Activated T-cell treated with anti-CD3 and anti-CD28 coated beads, Interleukin-2, amount 50 U/mL, for 4 hours (primary cell): Measurements from ENCODE around the gene ID1. TPM values are rescaled to one million over a fixed set of nuclear protein-coding genes. Genes with fewer than 3 reads are reported as not detected.
"Not testable (repeated sequence)": the region's sequence is repeated elsewhere in the genome, so short reads cannot be mapped to it uniquely, and the experiment has no call there.

Source experiments
- ATAC-seq, 2 donors: fragments of 200-7000 bp; cut with Tn5 transposase; one replicate each; pipeline ENCODE4 v1.10.0; 2021
- DNase-seq: peaks from one replicate; pipeline ENCODE4 v3.0.0-alpha.2; 2020
- H3K27me3 Mint-ChIP-seq: one replicate; pipeline ENCODE4 v1.8.0; 2021; ENCODE audit warnings: low read depth, mixed read lengths
- H3K36me3 Mint-ChIP-seq: one replicate; pipeline ENCODE4 v1.8.0; 2022; ENCODE audit warnings: mixed read lengths; ENCODE audit not compliant: insufficient read depth
- H3K4me1 Mint-ChIP-seq: one replicate; pipeline ENCODE4 v1.8.0; 2021; ENCODE audit warnings: low read depth, mixed read lengths
- H3K4me3 Mint-ChIP-seq: one replicate; pipeline ENCODE4 v1.8.0; 2021; ENCODE audit warnings: mild to moderate bottlenecking, moderate library complexity, mixed read lengths
- H3K9me3 Mint-ChIP-seq: one replicate; pipeline ENCODE4 v1.8.0; 2021; ENCODE audit warnings: mixed read lengths
- total RNA-seq, 3 donors: library from RNA; stranded (reverse); gene quantifications; one replicate each; pipeline ENCODE4 v1.2.1, GENCODE V29; 2021

ID1 gene
- total RNA-seq, 3 donors from 2014 or later = 1.4 to 1.6 (median 1.5) TPM

GRCh38 chr20:31569163-31570020 lies 35.7 kb upstream of the ID1 start:
- Mint-ChIP-seq H3K27me3 (no peaks in the 10 kb centered on the region), H3K4me3 (no peak overlapping the region), H3K36me3 (peaks cover 8% of the 10 kb centered on the region), H3K4me1 (peaks cover 26% of the 10 kb centered on the region), H3K9me3 (no peaks in the 10 kb centered on the region)
- DNase-seq (peak; percentile 59), ATAC-seq (peak; percentile 22 to 25)

- ATAC-seq (no peak), DNase-seq (no peak)
- Mint-ChIP-seq H3K4me3 (no peak overlapping the region), H3K36me3 (peaks cover 5% of the 10 kb centered on the region), H3K4me1 (peaks cover 26% of the 10 kb centered on the region), H3K9me3 (no peaks in the 10 kb centered on the region), H3K27me3 (no peaks in the 10 kb centered on the region)
These were observed 35.0 kb upstream of the ID1 start for GRCh38 chr20:31570021-31570463.

GRCh38 chr20:31570735-31571617 lies 34.1 kb upstream of the ID1 start:
- ATAC-seq (no peak), DNase-seq (no peak)
- no peaks in the 10 kb centered on the region for H3K27me3 Mint-ChIP-seq

GRCh38 chr20:31572042-31572700 lies 32.9 kb upstream of the ID1 start:
- H3K4me1 Mint-ChIP-seq = peaks cover 19% of the 10 kb centered on the region
- ATAC-seq = peak; percentile 2 to 4
- H3K9me3 Mint-ChIP-seq = no peaks in the 10 kb centered on the region
- H3K27me3 Mint-ChIP-seq = no peaks in the 10 kb centered on the region
- peak overlapping the region; percentile 84 for H3K4me3 Mint-ChIP-seq
- DNase-seq = no peak
- H3K36me3 Mint-ChIP-seq = peaks cover 2% of the 10 kb centered on the region

More at GRCh38 chr20:31570735-31571617, 34.1 kb upstream of the ID1 start:
- peaks cover 2% of the 10 kb centered on the region for H3K36me3 Mint-ChIP-seq
- H3K4me1 Mint-ChIP-seq = peaks cover 26% of the 10 kb centered on the region
- H3K4me3 Mint-ChIP-seq = peak overlapping the region; percentile 84
- H3K9me3 Mint-ChIP-seq = no peaks in the 10 kb centered on the region

- peak; percentile 90 to 92 for ATAC-seq
- DNase-seq = peak; percentile 83
- Mint-ChIP-seq H3K4me1 (peaks cover 22% of the 10 kb centered on the region), H3K9me3 (no peaks in the 10 kb centered on the region), H3K27me3 (no peaks in the 10 kb centered on the region), H3K36me3 (no peaks in the 10 kb centered on the region), H3K4me3 (peak overlapping the region; percentile 86)
These were observed 32.2 kb upstream of the ID1 start for GRCh38 chr20:31572701-31573554.

GRCh38 chr20:31573555-31574321 lies 31.4 kb upstream of the ID1 start:
- Mint-ChIP-seq H3K27me3 (no peaks in the 10 kb centered on the region), H3K9me3 (no peaks in the 10 kb centered on the region), H3K4me3 (peak overlapping the region; percentile 86), H3K4me1 (peaks cover 22% of the 10 kb centered on the region), H3K36me3 (no peaks in the 10 kb centered on the region)
- ATAC-seq (no peak), DNase-seq (no peak)

GRCh38 chr20:31574986-31575385 lies 30.1 kb upstream of the ID1 start:
- not testable (repeated sequence) for H3K27me3 Mint-ChIP-seq, H3K9me3 Mint-ChIP-seq, DNase-seq, H3K36me3 Mint-ChIP-seq, H3K4me3 Mint-ChIP-seq, ATAC-seq
- H3K4me1 Mint-ChIP-seq = peaks cover 18% of the 10 kb centered on the region

- Mint-ChIP-seq H3K36me3 (no peaks in the 10 kb centered on the region), H3K27me3 (no peaks in the 10 kb centered on the region)
- ATAC-seq = no peak
These were observed 28.3 kb upstream of the ID1 start for GRCh38 chr20:31576751-31577150.

GRCh38 chr20:31577194-31577593 lies 27.9 kb upstream of the ID1 start:
- Mint-ChIP-seq H3K4me3 (no peak overlapping the region), H3K27me3 (no peaks in the 10 kb centered on the region)
- ATAC-seq = no peak

More at GRCh38 chr20:31576751-31577150, 28.3 kb upstream of the ID1 start:
- H3K4me3 Mint-ChIP-seq = no peak overlapping the region
- H3K4me1 Mint-ChIP-seq = peaks cover 18% of the 10 kb centered on the region
- DNase-seq = no peak
- no peaks in the 10 kb centered on the region for H3K9me3 Mint-ChIP-seq

GRCh38 chr20:31578448-31579138 lies 26.5 kb upstream of the ID1 start:
- DNase-seq (no peak), ATAC-seq (no peak)
- H3K27me3 Mint-ChIP-seq = no peaks in the 10 kb centered on the region
- H3K4me3 Mint-ChIP-seq = no peak overlapping the region
- H3K36me3 Mint-ChIP-seq = no peaks in the 10 kb centered on the region
- H3K4me1 Mint-ChIP-seq = peaks cover 9% of the 10 kb centered on the region
- no peaks in the 10 kb centered on the region for H3K9me3 Mint-ChIP-seq

More at GRCh38 chr20:31577194-31577593, 27.9 kb upstream of the ID1 start:
- H3K4me1 Mint-ChIP-seq = peaks cover 15% of the 10 kb centered on the region
- H3K9me3 Mint-ChIP-seq = no peaks in the 10 kb centered on the region
- no peak for DNase-seq
- H3K36me3 Mint-ChIP-seq = no peaks in the 10 kb centered on the region

- no peak for DNase-seq
- Mint-ChIP-seq H3K27me3 (peaks cover 2% of the 10 kb centered on the region), H3K9me3 (no peaks in the 10 kb centered on the region), H3K36me3 (no peaks in the 10 kb centered on the region), H3K4me3 (no peak overlapping the region), H3K4me1 (peaks cover 3% of the 10 kb centered on the region)
- ATAC-seq = no peak
These were observed 25.8 kb upstream of the ID1 start for GRCh38 chr20:31579245-31579644.

- ATAC-seq, H3K9me3 Mint-ChIP-seq, H3K4me1 Mint-ChIP-seq, H3K36me3 Mint-ChIP-seq, DNase-seq, H3K4me3 Mint-ChIP-seq, H3K27me3 Mint-ChIP-seq: not testable (repeated sequence)
These were observed 25.0 kb upstream of the ID1 start for GRCh38 chr20:31579941-31580651.
